Measurements from ENCODE around the gene HEPHL1. TPM values are rescaled to one million over a fixed set of nuclear protein-coding genes. Genes with fewer than 3 reads are reported as not detected.

The HEPHL1 gene
- total RNA-seq, 3 donors from 2014 or later: not detected

- no peak for ATAC-seq
- H3K9me3 Mint-ChIP-seq: no peaks in the 10 kb centered on the region
- DNase-seq: no peak
- H3K27me3 Mint-ChIP-seq (ENCODE audit: low read depth): no peaks in the 10 kb centered on the region
- H3K4me3 Mint-ChIP-seq: no peak overlapping the region
- H3K36me3 Mint-ChIP-seq (ENCODE audit: insufficient read depth): peaks cover 10% of the 10 kb centered on the region
- peaks cover 51% of the 10 kb centered on the region for H3K4me1 Mint-ChIP-seq (ENCODE audit: low read depth)
Observed at GRCh38 chr11:94133752-94134151, 112.6 kb downstream of the HEPHL1 start.

- DNase-seq (no peak), ATAC-seq (peak; percentile 84 to 87)
- peaks cover 56% of the 10 kb centered on the region for H3K4me1 Mint-ChIP-seq (ENCODE audit: low read depth)
- no peaks in the 10 kb centered on the region for H3K27me3 Mint-ChIP-seq (ENCODE audit: low read depth)
- H3K4me3 Mint-ChIP-seq: no peak overlapping the region
- peaks cover 10% of the 10 kb centered on the region for H3K36me3 Mint-ChIP-seq (ENCODE audit: insufficient read depth)
- H3K9me3 Mint-ChIP-seq: no peaks in the 10 kb centered on the region
Observed at GRCh38 chr11:94134651-94135512, 113.7 kb downstream of the HEPHL1 start.

- Mint-ChIP-seq H3K27me3 (ENCODE audit: low read depth) (no peaks in the 10 kb centered on the region), H3K4me1 (ENCODE audit: low read depth) (peaks cover 69% of the 10 kb centered on the region), H3K36me3 (ENCODE audit: insufficient read depth) (peaks cover 14% of the 10 kb centered on the region), H3K9me3 (no peaks in the 10 kb centered on the region), H3K4me3 (no peak overlapping the region)
- ATAC-seq: no peak
- DNase-seq: no peak
Observed at GRCh38 chr11:94139416-94139815, 118.3 kb downstream of the HEPHL1 start.

GRCh38 chr11:94140154-94140655 lies 119.1 kb downstream of the HEPHL1 start:
- DNase-seq (no peak), ATAC-seq (no peak)
- H3K4me3 Mint-ChIP-seq: no peak overlapping the region
- no peaks in the 10 kb centered on the region for H3K9me3 Mint-ChIP-seq
- H3K36me3 Mint-ChIP-seq (ENCODE audit: insufficient read depth): peaks cover 14% of the 10 kb centered on the region
- H3K4me1 Mint-ChIP-seq (ENCODE audit: low read depth): peaks cover 69% of the 10 kb centered on the region
- no peaks in the 10 kb centered on the region for H3K27me3 Mint-ChIP-seq (ENCODE audit: low read depth)

GRCh38 chr11:94141511-94142307 lies 120.6 kb downstream of the HEPHL1 start:
- Mint-ChIP-seq H3K27me3 (ENCODE audit: low read depth) (no peaks in the 10 kb centered on the region), H3K4me1 (ENCODE audit: low read depth) (peaks cover 70% of the 10 kb centered on the region), H3K9me3 (no peaks in the 10 kb centered on the region), H3K36me3 (ENCODE audit: insufficient read depth) (peaks cover 5% of the 10 kb centered on the region), H3K4me3 (no peak overlapping the region)
- no peak for DNase-seq
- ATAC-seq: no peak

- Mint-ChIP-seq H3K4me3 (no peak overlapping the region), H3K36me3 (ENCODE audit: insufficient read depth) (peaks cover 4% of the 10 kb centered on the region), H3K9me3 (no peaks in the 10 kb centered on the region), H3K27me3 (ENCODE audit: low read depth) (no peaks in the 10 kb centered on the region), H3K4me1 (ENCODE audit: low read depth) (peaks cover 70% of the 10 kb centered on the region)
- DNase-seq (no peak), ATAC-seq (no peak)
Observed at GRCh38 chr11:94142308-94143281, 121.4 kb downstream of the HEPHL1 start.

GRCh38 chr11:94144216-94144615 lies 123.1 kb downstream of the HEPHL1 start:
- ATAC-seq (no peak), DNase-seq (no peak)
- Mint-ChIP-seq H3K27me3 (ENCODE audit: low read depth) (no peaks in the 10 kb centered on the region), H3K9me3 (no peaks in the 10 kb centered on the region), H3K36me3 (ENCODE audit: insufficient read depth) (peaks cover 6% of the 10 kb centered on the region), H3K4me1 (ENCODE audit: low read depth) (peaks cover 77% of the 10 kb centered on the region), H3K4me3 (no peak overlapping the region)

GRCh38 chr11:94144664-94145063 lies 123.5 kb downstream of the HEPHL1 start:
- peaks cover 81% of the 10 kb centered on the region for H3K4me1 Mint-ChIP-seq (ENCODE audit: low read depth)

GRCh38 chr11:94145431-94145830 lies 124.3 kb downstream of the HEPHL1 start:
- H3K4me1 Mint-ChIP-seq (ENCODE audit: low read depth): peaks cover 79% of the 10 kb centered on the region
- H3K27me3 Mint-ChIP-seq (ENCODE audit: low read depth): no peaks in the 10 kb centered on the region
- H3K4me3 Mint-ChIP-seq: no peak overlapping the region
- no peaks in the 10 kb centered on the region for H3K9me3 Mint-ChIP-seq
- DNase-seq: no peak
- H3K36me3 Mint-ChIP-seq (ENCODE audit: insufficient read depth): peaks cover 6% of the 10 kb centered on the region
- ATAC-seq: no peak

More at GRCh38 chr11:94144664-94145063, 123.5 kb downstream of the HEPHL1 start:
- Mint-ChIP-seq H3K36me3 (ENCODE audit: insufficient read depth) (peaks cover 6% of the 10 kb centered on the region), H3K4me3 (no peak overlapping the region), H3K27me3 (ENCODE audit: low read depth) (no peaks in the 10 kb centered on the region), H3K9me3 (no peaks in the 10 kb centered on the region)
- DNase-seq (no peak), ATAC-seq (no peak)

GRCh38 chr11:94145916-94146315 lies 124.8 kb downstream of the HEPHL1 start:
- DNase-seq (no peak), ATAC-seq (no peak)
- peaks cover 6% of the 10 kb centered on the region for H3K36me3 Mint-ChIP-seq (ENCODE audit: insufficient read depth)
- no peaks in the 10 kb centered on the region for H3K9me3 Mint-ChIP-seq
- peaks cover 81% of the 10 kb centered on the region for H3K4me1 Mint-ChIP-seq (ENCODE audit: low read depth)
- H3K27me3 Mint-ChIP-seq (ENCODE audit: low read depth): no peaks in the 10 kb centered on the region
- H3K4me3 Mint-ChIP-seq: no peak overlapping the region

- Mint-ChIP-seq H3K27me3 (ENCODE audit: low read depth) (no peaks in the 10 kb centered on the region), H3K9me3 (no peaks in the 10 kb centered on the region), H3K4me1 (ENCODE audit: low read depth) (peaks cover 86% of the 10 kb centered on the region), H3K4me3 (peak overlapping the region; percentile 2), H3K36me3 (ENCODE audit: insufficient read depth) (peaks cover 7% of the 10 kb centered on the region)
- ATAC-seq: peak; percentile 69 to 78
- no peak for DNase-seq
Observed at GRCh38 chr11:94147433-94147845, 126.3 kb downstream of the HEPHL1 start.

GRCh38 chr11:94148189-94148588 lies 127.0 kb downstream of the HEPHL1 start:
- Mint-ChIP-seq H3K9me3 (no peaks in the 10 kb centered on the region), H3K36me3 (ENCODE audit: insufficient read depth) (peaks cover 8% of the 10 kb centered on the region), H3K4me1 (ENCODE audit: low read depth) (peaks cover 85% of the 10 kb centered on the region), H3K27me3 (ENCODE audit: low read depth) (no peaks in the 10 kb centered on the region), H3K4me3 (no peak overlapping the region)
- ATAC-seq (no peak), DNase-seq (no peak)

GRCh38 chr11:94149431-94150017 lies 128.4 kb downstream of the HEPHL1 start:
- Mint-ChIP-seq H3K27me3 (ENCODE audit: low read depth) (no peaks in the 10 kb centered on the region), H3K9me3 (no peaks in the 10 kb centered on the region), H3K4me1 (ENCODE audit: low read depth) (peaks cover 81% of the 10 kb centered on the region), H3K36me3 (ENCODE audit: insufficient read depth) (peaks cover 17% of the 10 kb centered on the region), H3K4me3 (no peak overlapping the region)
- ATAC-seq (no peak), DNase-seq (no peak)

All from activated T-cell treated with anti-CD3 and anti-CD28 coated beads, Interleukin-2, amount 50 U/mL, for 4 hours (primary cell).